GM15510 (cell line): ENCODE data around the gene ARHGEF17.

Experiments used
- POLR2A ChIP-seq: IDR thresholded peaks from 3 replicates; pipeline ENCODE4 v1.6.1; 2011; ENCODE audit warnings: borderline replicate concordance; ENCODE audit not compliant: insufficient read length; ENCODE audit errors: extremely low read depth

ARHGEF17 gene

GRCh38 chr11:73356979-73357860 is 49.1 kb downstream of the ARHGEF17 start:
- TF ChIP-seq POLR2A: no peak

DNA sequence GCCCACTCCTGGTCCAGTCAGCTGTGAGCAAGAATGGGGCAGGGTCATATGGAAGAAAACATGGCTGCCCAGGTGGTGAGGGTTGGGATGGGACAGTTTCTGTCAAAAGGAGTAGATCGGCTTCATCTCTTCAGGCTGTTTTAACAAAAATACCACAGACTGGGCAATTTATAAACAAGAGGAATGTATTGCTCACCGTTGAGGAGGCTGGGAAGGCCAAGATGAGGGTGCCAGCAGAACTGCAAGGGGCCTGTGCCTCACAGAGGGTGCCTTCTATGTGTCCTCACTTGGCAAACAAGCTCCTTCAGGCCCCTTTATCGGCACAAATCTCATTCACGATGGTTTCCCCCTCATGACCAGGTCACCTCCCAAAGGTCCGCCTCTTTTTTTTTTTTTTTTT is 50.0 kb downstream of the ARHGEF17 start:
- no peak for TF ChIP-seq POLR2A

DNA sequence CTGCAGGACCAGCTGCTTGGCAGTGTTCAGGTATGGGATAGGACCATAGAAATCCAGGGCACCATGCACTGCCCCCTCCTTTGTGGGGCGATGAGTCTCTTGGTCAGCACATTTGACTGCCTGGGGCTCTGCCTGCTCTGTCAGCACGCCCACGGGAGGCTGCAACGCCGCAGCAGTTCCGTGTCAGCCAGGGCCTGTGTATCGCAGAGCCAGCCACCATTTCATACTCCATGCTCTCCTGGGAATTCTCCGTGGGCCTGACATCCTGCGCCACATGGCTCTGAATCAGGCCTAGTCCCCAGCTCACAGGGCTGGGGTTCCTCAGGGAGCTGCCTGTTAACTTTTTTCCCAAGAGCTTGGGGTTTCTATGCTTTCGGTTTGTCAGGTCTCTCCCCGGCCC is 51.3 kb downstream of the ARHGEF17 start:
- TF ChIP-seq POLR2A: no peak

GRCh38 chr11:73359930-73360742 is 52.1 kb downstream of the ARHGEF17 start:
- no peak for TF ChIP-seq POLR2A

- TF ChIP-seq POLR2A: no peak
Measured at GRCh38 chr11:73360743-73361369, 52.8 kb downstream of the ARHGEF17 start.

GRCh38 chr11:73361953-73362776 is 54.1 kb downstream of the ARHGEF17 start:
- no peak for TF ChIP-seq POLR2A

- no peak for TF ChIP-seq POLR2A
Measured at GRCh38 chr11:73363147-73363546, 55.1 kb downstream of the ARHGEF17 start.

DNA sequence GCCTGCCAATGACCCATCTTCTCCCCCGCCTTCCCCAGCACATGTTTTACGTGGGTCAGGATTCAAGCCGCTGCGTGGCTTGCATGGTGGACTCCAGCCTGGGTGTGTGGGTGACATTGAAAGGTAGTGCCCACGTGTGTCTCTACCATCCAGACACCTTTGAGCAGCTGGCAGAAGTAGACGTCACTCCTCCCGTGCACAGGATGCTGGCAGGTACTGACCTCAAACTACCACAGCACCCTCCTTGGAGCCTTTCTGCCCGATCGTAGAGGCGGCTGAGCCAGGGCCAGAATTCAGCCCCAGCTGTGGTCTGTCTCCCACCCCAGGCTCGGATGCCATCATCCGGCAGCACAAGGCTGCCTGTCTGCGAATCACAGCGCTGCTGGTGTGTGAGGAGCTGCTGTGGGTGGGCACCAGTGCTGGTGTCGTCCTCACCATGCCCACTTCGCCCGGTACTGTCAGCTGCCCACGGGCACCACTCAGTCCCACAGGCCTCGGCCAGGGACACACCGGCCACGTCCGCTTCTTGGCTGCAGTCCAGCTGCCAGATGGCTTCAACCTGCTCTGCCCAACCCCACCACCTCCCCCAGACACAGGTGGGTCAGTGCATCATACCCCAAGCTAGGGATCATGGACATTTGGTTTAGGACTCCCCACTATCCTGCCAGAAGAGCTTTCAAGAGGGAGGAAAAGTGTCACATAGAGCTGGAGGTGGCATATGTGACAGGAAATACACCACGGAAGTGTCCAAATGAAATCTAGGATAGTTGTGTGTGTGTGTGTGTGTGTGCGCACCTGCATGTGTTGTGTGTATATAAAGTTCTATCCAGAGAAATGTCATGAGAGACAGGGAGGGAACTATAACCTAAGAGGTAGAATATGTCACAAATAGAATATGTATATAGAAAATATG is 57.5 kb downstream of the ARHGEF17 start:
- TF ChIP-seq POLR2A: no peak

GRCh38 chr11:73366265-73366610 is 58.2 kb downstream of the ARHGEF17 start:
- TF ChIP-seq POLR2A: no peak

DNA sequence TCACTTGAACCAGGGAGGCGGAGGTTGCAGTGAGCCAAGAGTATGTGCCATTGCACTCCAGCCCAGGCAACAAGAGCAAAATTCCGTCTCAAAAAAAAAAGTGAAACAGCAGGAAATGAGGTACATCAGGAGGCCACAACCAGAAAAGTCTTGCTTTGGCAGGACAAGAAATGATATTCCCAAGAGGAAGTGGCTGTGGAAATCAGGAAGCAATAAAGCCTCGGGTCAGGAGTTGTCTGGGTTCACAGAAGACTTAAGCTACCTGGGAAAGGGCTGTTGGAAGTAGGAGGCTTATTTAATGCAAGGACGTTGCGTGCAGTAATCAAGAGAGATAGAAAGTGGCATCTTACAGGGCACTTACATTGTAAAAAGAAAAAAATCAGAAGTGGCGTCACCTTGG is 58.9 kb downstream of the ARHGEF17 start:
- no peak for TF ChIP-seq POLR2A

DNA sequence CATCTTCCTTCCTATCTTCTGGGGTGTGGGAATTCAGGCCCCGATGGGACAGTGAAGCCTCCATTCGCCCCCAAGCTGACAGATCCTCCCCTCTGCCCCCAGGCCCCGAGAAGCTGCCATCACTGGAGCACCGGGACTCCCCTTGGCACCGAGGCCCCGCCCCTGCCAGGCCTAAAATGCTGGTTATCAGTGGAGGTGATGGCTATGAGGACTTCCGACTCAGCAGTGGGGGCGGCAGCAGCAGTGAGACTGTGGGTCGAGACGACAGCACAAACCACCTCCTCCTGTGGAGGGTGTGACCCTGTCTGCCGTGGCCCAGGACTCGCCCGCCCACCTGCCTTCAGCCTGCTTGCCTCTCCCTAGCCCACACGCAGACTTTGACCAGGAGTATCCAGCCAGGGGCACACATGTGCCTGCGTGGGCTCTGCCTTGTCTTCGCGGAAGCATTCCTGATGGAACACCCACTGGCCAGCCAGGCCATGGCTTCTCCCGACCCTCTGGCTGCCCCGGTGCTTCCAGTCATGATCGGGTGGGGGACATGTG is 59.5 kb downstream of the ARHGEF17 start:
- TF ChIP-seq POLR2A: no peak

- no peak for TF ChIP-seq POLR2A
Measured at GRCh38 chr11:73372375-73372993, 64.4 kb downstream of the ARHGEF17 start.

DNA sequence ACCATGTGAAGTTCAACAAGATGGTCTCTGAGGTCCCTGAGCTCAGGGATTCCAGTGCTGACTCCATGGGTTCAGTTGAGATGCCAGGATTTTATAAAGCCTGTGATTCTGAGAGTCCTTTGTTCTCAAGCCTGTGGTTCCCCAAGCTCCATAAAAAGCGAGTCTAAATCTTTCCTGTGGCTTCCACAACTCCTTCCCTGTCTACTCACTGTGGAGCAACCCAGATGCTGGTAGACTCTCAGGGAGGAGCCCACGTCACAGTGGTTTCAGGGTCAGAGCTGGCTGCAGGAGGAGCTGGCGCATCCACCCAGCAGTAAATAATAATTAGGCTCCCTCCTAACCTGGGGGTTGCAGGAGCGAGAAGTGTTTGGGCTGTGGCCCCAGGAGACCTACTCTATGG is 66.1 kb downstream of the ARHGEF17 start:
- TF ChIP-seq POLR2A: no peak

DNA sequence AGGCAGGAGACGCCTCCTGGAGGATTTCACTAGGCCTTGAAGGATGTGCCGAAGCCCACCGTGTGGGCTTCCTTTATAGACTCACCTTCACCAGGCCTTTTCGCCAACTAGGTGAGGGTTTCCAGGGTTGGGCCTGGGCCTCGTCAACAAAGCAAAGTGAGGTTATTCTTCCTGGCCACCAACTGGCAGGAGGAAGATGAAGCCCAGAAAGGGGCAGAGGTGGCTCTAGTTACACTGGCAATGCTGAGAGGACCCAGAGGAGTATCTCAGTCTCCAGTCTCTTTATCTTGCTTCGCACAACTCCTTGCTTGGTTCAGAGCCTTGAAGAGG is 67.7 kb downstream of the ARHGEF17 start:
- TF ChIP-seq POLR2A: no peak
